AG20443 (cell line): ENCODE results near the gene RIC3.
A peak's percentile ranks its signal among the peaks of the same experiment; 100 is the strongest.

Experiments used
- DNase-seq: peaks from one replicate; pipeline ENCODE4 v3.0.0; 2012; ENCODE audit warnings: low spot score, mixed read lengths

The RIC3 gene

DNA sequence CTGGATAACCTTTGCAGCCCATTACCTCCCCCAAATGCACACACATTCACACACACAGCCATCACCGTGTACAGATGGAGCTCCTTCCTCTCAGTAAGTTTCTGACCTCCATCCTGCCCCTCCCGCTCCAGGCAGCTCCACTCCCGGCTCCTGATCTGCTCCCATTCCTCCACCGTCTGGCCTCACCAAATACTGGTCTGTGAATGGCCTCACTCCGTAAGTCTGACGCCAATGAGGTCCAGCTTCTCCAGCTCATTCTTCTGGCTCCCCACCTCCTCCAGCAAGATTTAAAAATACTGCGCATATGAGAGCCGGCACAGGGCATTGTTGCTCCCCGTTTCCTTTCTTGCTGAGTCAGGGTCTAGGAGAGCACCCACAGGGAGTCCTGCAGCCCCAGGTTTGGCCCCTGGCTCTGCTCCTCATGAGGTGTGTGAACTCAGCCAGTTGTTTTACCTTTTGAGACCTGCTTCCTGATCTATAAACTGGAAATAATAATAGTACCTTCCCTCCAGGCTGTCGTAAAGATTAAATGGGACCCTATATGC lies 101.8 kb downstream of the RIC3 start:
- no peak for DNase-seq

DNA sequence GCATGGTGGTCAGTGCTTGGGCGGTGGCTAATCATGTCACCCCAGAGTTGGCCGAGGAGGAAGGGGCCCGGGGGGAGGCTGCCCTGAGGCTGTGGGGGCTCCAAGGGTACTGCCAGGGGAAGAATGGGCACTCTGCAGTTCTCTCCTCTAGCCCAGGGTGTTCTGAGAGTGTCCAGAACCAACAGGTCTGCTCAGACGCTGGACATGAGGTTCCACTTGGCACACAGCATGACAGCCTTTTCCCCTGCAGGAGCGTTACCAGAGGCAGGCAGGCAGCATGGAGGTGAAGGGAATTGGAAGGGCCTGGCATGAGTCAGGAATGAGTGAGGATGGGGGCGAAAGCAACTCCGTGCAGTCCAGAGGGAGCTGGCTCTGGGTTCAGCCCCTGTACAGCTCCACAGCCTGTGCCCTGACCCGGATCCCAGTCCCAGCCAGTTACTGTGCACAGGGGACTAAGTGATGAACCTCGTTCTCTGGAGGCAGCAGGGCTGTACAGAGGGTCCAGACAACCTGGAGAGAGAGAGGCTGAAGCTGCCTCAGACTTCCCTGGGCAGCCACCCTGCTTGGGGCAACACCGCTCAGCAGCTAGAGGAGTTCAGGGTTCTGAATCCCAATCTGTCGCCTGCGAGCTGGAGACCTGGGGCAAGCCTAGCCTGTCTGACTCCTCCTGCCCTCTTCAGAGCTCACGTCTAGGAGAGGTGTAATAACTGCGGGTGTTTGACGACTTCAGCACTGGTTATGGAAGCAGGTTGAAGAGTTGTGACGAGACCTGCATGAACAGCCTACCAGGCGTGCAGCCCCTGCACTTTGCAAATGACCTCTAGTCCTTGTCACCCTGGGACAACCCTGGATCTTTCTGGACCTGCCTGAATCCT lies 102.6 kb downstream of the RIC3 start:
- DNase-seq = no peak

DNA sequence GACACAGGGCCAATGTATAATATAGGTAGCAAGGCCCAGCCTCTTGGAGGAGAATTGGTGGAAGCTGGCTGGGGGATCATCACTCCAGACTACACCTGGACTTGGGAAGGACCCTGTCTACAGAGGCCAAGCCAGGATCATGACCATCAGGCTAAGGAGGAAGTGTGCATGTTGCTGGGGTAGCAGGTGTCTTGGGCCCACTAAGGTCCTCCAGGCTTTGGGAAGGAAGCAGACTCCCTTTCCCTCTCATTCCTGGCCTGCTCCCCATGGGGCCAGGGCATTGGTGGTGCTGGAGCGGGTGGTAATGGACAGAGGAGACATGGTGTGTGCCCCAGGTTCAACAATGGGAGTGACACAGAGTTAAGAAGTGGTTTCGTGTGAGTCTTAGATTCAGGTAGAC lies 103.8 kb downstream of the RIC3 start:
- no peak for DNase-seq

- DNase-seq = peak; percentile 55
Observed at GRCh38 chr11:8063324-8063723, 105.5 kb downstream of the RIC3 start.

DNA sequence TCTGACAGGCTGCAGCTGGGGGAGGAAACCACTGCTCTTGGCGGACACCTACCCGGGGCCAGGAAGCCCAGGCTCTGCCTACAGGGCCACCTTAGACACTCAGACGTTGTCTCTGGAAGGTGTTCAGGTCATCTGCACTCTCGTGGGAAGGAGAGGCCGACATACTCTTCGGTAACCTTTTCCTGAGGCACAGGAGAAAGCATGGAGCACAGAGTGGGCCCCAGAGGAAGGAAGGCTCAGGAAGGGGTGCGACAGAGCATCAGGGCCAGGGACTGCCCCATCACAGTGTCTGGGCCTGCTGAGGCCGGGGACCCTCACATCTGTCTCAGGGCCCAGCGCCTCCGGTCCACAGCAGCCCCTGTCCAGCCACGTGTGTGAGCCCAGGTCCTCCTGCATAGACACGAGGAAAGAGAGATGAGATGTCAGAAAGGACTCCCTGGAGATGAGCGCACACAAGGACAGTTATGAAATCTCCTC lies 106.0 kb downstream of the RIC3 start:
- no peak for DNase-seq

GRCh38 chr11:8061555-8062428 lies 107.0 kb downstream of the RIC3 start:
- DNase-seq = no peak

DNA sequence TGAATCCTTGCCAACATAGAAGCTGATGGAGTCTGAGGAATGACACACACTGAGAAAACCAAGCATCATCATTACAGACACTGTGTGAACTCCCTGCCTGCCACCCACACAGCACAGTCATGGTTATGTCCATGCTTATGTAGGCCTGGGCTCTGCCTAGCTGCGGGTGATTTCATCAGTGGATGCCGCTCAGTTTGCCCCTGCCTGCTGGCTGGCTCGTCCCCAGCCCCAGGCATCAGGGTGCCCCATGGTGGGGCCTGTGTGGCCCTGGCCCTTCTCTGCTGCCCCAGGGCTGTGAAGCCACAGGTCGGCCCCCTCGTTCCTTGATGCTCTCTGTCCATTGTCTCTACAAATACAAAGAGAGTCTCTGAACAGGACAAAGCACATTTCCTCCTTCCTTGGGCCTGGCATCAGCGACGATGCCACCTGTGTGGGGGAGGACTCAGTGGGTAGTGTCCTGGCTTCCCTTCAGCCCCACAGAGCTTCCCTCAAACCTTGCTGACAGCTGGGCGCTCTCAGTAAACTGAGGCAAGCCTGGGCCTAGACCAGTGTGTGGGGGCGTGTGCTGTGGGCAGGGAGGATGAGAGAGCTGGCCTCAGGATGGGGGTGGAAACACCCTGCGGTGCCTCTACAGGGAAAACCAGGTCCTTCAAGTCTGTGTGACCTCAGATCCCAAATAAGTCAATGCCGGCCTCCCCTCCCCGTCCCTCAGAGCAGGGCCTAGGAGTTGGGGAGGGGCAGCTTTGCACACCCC lies 107.8 kb downstream of the RIC3 start:
- DNase-seq = peak; percentile 83

- no peak for DNase-seq
Observed at GRCh38 chr11:8060146-8060719, 108.6 kb downstream of the RIC3 start.

DNA sequence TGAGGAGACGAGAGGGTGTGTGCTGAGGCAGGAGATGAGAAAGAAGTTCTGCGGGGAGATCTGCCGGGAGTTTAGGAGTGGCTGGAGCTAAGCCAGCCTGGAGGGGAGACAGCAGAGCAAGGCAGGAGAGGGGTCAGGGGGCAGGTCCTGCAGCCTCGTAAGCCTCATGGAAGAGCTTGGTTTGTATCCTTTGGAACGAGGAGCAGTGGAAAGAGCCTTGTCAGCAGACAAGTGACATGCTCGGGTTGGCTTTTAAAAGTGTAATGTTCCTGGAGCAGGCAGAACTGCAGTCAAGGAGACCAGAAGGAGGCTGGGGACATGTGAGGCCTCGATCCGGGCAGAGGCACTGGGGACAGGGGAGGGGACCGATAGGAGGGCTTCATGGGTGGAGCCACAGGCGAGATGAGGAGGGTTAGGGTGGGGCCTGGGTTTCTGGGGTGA lies 109.2 kb downstream of the RIC3 start:
- no peak for DNase-seq

- no peak for DNase-seq
Observed at GRCh38 chr11:8059030-8059429, 109.8 kb downstream of the RIC3 start.

GRCh38 chr11:8058216-8058615 lies 110.6 kb downstream of the RIC3 start:
- DNase-seq = no peak

DNA sequence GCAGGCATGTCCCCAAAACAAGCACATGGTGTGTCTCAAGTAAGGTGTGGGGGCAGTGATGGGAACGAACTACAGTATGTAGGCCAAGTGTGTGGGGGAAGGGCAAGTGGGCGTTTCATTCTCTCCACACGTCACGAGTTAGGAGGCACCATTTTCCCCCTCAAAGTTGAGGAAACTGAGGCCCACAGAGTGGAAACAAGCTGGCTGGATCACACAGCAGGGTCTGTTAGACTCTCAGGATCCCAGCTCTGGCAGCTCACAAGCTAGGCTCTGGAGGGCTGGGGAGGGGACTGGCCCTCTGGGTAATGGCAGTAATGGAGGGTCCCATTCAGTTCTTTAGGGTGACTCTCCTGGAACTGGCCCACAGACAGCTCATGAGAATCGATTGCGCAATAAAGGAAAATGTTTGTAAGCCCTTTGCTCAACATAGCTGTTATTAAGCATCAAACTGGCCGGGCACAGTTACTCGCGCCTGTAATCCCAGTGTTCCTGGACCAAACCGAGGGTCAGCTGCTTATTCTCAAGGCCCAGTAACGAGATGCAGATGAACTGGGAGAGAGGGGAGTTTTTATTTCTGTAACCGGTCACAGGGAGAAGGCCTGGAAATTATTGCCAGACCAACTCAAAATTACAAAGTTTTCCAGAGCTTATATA lies 111.9 kb downstream of the RIC3 start:
- DNase-seq = peak; percentile 77
